D341Med (cell line): ENCODE data around the gene DSCAM.

Experiments used
- DNase-seq: peaks from one replicate; pipeline ENCODE4 v3.0.0; 2012; ENCODE audit warnings: low spot score

Gene DSCAM

GRCh38 chr21:40534886-40535285 is 312.1 kb downstream of the DSCAM start:
- DNase-seq, result no peak

GRCh38 chr21:40531431-40532110 is 315.4 kb downstream of the DSCAM start:
- DNase-seq, result no peak

GRCh38 chr21:40531016-40531415 is 315.9 kb downstream of the DSCAM start:
- DNase-seq, result no peak

- DNase-seq, result no peak
These were observed 329.3 kb downstream of the DSCAM start for GRCh38 chr21:40517646-40518045.

GRCh38 chr21:40516335-40516734 is 330.6 kb downstream of the DSCAM start:
- no peak for DNase-seq

GRCh38 chr21:40512590-40512989 is 334.4 kb downstream of the DSCAM start:
- DNase-seq, result peak; percentile 29

- no peak for DNase-seq
These were observed 339.0 kb downstream of the DSCAM start for GRCh38 chr21:40507978-40508377.

GRCh38 chr21:40505681-40506080 is 341.3 kb downstream of the DSCAM start:
- DNase-seq, result no peak

GRCh38 chr21:40505244-40505643 is 341.7 kb downstream of the DSCAM start:
- no peak for DNase-seq

GRCh38 chr21:40504825-40505224 is 342.1 kb downstream of the DSCAM start:
- DNase-seq, result no peak

- DNase-seq, result no peak
These were observed 350.8 kb downstream of the DSCAM start for GRCh38 chr21:40496116-40496515.

- DNase-seq, result no peak
These were observed 356.6 kb downstream of the DSCAM start for GRCh38 chr21:40490408-40490807.

GRCh38 chr21:40489001-40489400 is 358.0 kb downstream of the DSCAM start:
- DNase-seq, result no peak

- DNase-seq, result no peak
These were observed 365.2 kb downstream of the DSCAM start for GRCh38 chr21:40481764-40482163.

- no peak for DNase-seq
These were observed 372.4 kb downstream of the DSCAM start for GRCh38 chr21:40474513-40474912.

GRCh38 chr21:40472013-40472412 is 374.9 kb downstream of the DSCAM start:
- no peak for DNase-seq

- no peak for DNase-seq
These were observed 375.9 kb downstream of the DSCAM start for GRCh38 chr21:40471103-40471502.

GRCh38 chr21:40466893-40467483 is 380.0 kb downstream of the DSCAM start:
- DNase-seq, result no peak

GRCh38 chr21:40465382-40465781 is 381.6 kb downstream of the DSCAM start:
- DNase-seq, result no peak

GRCh38 chr21:40463176-40463575 is 383.8 kb downstream of the DSCAM start:
- DNase-seq, result no peak

- no peak for DNase-seq
These were observed 385.9 kb downstream of the DSCAM start for GRCh38 chr21:40461008-40461407.

- no peak for DNase-seq
These were observed 389.2 kb downstream of the DSCAM start for GRCh38 chr21:40457741-40458140.

GRCh38 chr21:40454057-40454456 is 392.9 kb downstream of the DSCAM start:
- DNase-seq, result no peak

- DNase-seq, result no peak
These were observed 393.8 kb downstream of the DSCAM start for GRCh38 chr21:40453183-40453582.
